Smooth muscle cell (in vitro differentiated cells): Measurements from ENCODE around the gene CCL7. TPM values are rescaled to one million over a fixed set of nuclear protein-coding genes. Genes with fewer than 3 reads are reported as not detected.
A peak's percentile ranks its signal among the peaks of the same experiment; 100 is the strongest.

Experiments
- DNase-seq: peaks from one replicate; lab custom pipeline; 2025; ENCODE audit not compliant: unreplicated experiment; lab: John Stamatoyannopoulos, UW
- H2AFZ ChIP-seq: fragments of 200-600 bp; sonication (generic); 2 replicates; pipeline ENCODE4 v1.6.0; 2016; ENCODE audit warnings: antibody characterized with exemption, low read depth, mild to moderate bottlenecking
- H3F3A ChIP-seq: fragments of 200-600 bp; sonication (generic); 2 replicates; pipeline ENCODE4 v1.6.0; 2017; ENCODE audit warnings: antibody characterized with exemption, low read depth
- H3K27ac ChIP-seq: fragments of 200-600 bp; sonication (generic); 2 replicates; pipeline ENCODE4 v1.5.1; 2016; ENCODE audit warnings: low read depth, mild to moderate bottlenecking
- H3K27me3 ChIP-seq: fragments of 200-600 bp; sonication (generic); 2 replicates; pipeline ENCODE4 v1.6.1; 2016; ENCODE audit warnings: low read depth, mild to moderate bottlenecking
- H3K36me3 ChIP-seq: fragments of 200-600 bp; sonication (generic); 2 replicates; pipeline ENCODE4 v1.5.1; 2016; ENCODE audit warnings: low read depth
- H3K4me1 ChIP-seq: fragments of 200-600 bp; sonication (generic); 2 replicates; pipeline ENCODE4 v1.5.1; 2016; ENCODE audit warnings: low read depth
- H3K4me2 ChIP-seq: fragments of 200-600 bp; sonication (generic); 2 replicates; pipeline ENCODE4 v1.6.0; 2016; ENCODE audit warnings: mild to moderate bottlenecking
- H3K4me3 ChIP-seq: fragments of 200-600 bp; sonication (generic); 2 replicates; pipeline ENCODE4 v1.5.1; 2016; ENCODE audit warnings: mild to moderate bottlenecking
- H3K79me2 ChIP-seq: fragments of 200-600 bp; sonication (generic); 2 replicates; pipeline ENCODE4 v1.6.0; 2016; ENCODE audit warnings: low read depth, mild to moderate bottlenecking
- H3K9ac ChIP-seq: fragments of 200-600 bp; sonication (generic); 2 replicates; pipeline ENCODE4 v1.6.0; 2016; ENCODE audit warnings: low read depth
- H3K9me3 ChIP-seq: fragments of 200-600 bp; sonication (generic); replicated peaks from 2 replicates; pipeline ENCODE4 v1.5.1; 2016; ENCODE audit warnings: low read depth
- H4K20me1 ChIP-seq: fragments of 200-600 bp; sonication (generic); 2 replicates; pipeline ENCODE4 v1.6.0; 2016; ENCODE audit warnings: low read depth
- CTCF ChIP-seq: fragments of 200-600 bp; sonication (generic); IDR thresholded peaks from 2 replicates; pipeline ENCODE4 v1.5.1; 2017; ENCODE audit warnings: borderline replicate concordance, mild to moderate bottlenecking, antibody characterized with exemption; ENCODE audit not compliant: insufficient read depth, poor library complexity, severe bottlenecking
- WGBS: methylation state at CpG from one replicate; pipeline ENCODE4 v1.1.7; 2016; ENCODE audit warnings: low lambda C conversion rate; 5-methylcytosine and 5-hydroxymethylcytosine counted together
- polyA plus RNA-seq: library from polyadenylated mRNA; unstranded; fragments of >200 nt; fragmentation: Nextera tagmentation; extraction: Ambion mirVana; gene quantifications from 2 replicates; pipeline ENCODE4 v1.2.1, GENCODE V29; 2016
- total RNA-seq: library from RNA; depleted of rRNA; stranded (reverse); fragments of >200 nt; gene quantifications from 2 replicates; pipeline ENCODE4 v1.2.3, GENCODE V29; 2014

CCL7 gene
- total and polyA plus RNA-seq, 2 experiments from 2014 or later, result 0.31 to 0.74 TPM

GRCh38 chr17:34246446-34246845 is 23.6 kb upstream of the CCL7 start:
- no peaks in the 10 kb centered on the region for H3F3A ChIP-seq
- H3K4me1 ChIP-seq, result no peaks in the 10 kb centered on the region
- H3K36me3 ChIP-seq, result no peaks in the 10 kb centered on the region
- H3K27me3 ChIP-seq, result no peaks in the 10 kb centered on the region
- H3K4me2 ChIP-seq, result no peak overlapping the region
- DNase-seq, result no peak
- 95% methylated on average over 1 of the region's 1 CpG for whole genome bisulfite sequencing
- no peak overlapping the region for H3K9ac ChIP-seq
- no peak overlapping the region for H3K27ac ChIP-seq
- no peaks in the 10 kb centered on the region for H4K20me1 ChIP-seq
- no peaks in the 10 kb centered on the region for H3K79me2 ChIP-seq
- no peak overlapping the region for H3K4me3 ChIP-seq
- no peaks in the 10 kb centered on the region for H3K9me3 ChIP-seq
- TF ChIP-seq CTCF, result no peak
- H2AFZ ChIP-seq, result no peak overlapping the region

- H3K4me3 ChIP-seq, result no peak overlapping the region
- H3K4me1 ChIP-seq, result no peaks in the 10 kb centered on the region
- no peak overlapping the region for H3K27ac ChIP-seq
- no peak overlapping the region for H3K4me2 ChIP-seq
- no peak for DNase-seq
- H3F3A ChIP-seq, result no peaks in the 10 kb centered on the region
- WGBS, result 89% methylated on average over 3 of the region's 3 CpGs
- H3K9me3 ChIP-seq, result no peaks in the 10 kb centered on the region
- H3K27me3 ChIP-seq, result no peaks in the 10 kb centered on the region
- no peaks in the 10 kb centered on the region for H4K20me1 ChIP-seq
- no peak overlapping the region for H2AFZ ChIP-seq
- no peak overlapping the region for H3K9ac ChIP-seq
- H3K79me2 ChIP-seq, result no peaks in the 10 kb centered on the region
- TF ChIP-seq CTCF, result no peak
- no peaks in the 10 kb centered on the region for H3K36me3 ChIP-seq
Observed at GRCh38 chr17:34246881-34247280, 23.1 kb upstream of the CCL7 start.

- Histone ChIP-seq H3F3A (peaks cover 13% of the 10 kb centered on the region), H3K79me2 (no peaks in the 10 kb centered on the region), H3K36me3 (no peaks in the 10 kb centered on the region), H3K27me3 (no peaks in the 10 kb centered on the region), H3K27ac (peak overlapping the region; percentile 60), H3K4me2 (peak overlapping the region; percentile 53), H4K20me1 (no peaks in the 10 kb centered on the region), H3K9me3 (no peaks in the 10 kb centered on the region), H3K4me3 (no peak overlapping the region), H2AFZ (no peak overlapping the region), H3K4me1 (peaks cover 6% of the 10 kb centered on the region), H3K9ac (peak overlapping the region; percentile 21)
- no peak for DNase-seq
- TF ChIP-seq CTCF, result no peak
- WGBS, result 76% methylated on average over 6 of the region's 6 CpGs
Observed at GRCh38 chr17:34248511-34249024, 21.5 kb upstream of the CCL7 start.

GRCh38 chr17:34249061-34249460 is 21.0 kb upstream of the CCL7 start:
- Histone ChIP-seq H3K79me2 (no peaks in the 10 kb centered on the region), H3K9me3 (no peaks in the 10 kb centered on the region), H3K9ac (peak overlapping the region; percentile 21), H3K27me3 (no peaks in the 10 kb centered on the region), H3K4me1 (peaks cover 8% of the 10 kb centered on the region), H2AFZ (no peak overlapping the region), H4K20me1 (no peaks in the 10 kb centered on the region), H3K4me2 (peak overlapping the region; percentile 53), H3K27ac (peak overlapping the region; percentile 60), H3K36me3 (no peaks in the 10 kb centered on the region), H3F3A (peaks cover 17% of the 10 kb centered on the region), H3K4me3 (no peak overlapping the region)
- 82% methylated on average over 1 of the region's 1 CpG for WGBS
- TF ChIP-seq CTCF, result no peak
- DNase-seq, result no peak
